HepG2 (cell line): ENCODE measurements around the gene RPL32. TPM values are rescaled to one million over a fixed set of nuclear protein-coding genes. Genes with fewer than 3 reads are reported as not detected.

ENCODE experiments used
- ATAC-seq: fragments of 200-7000 bp; cut with Tn5 transposase; 3 replicates; pipeline ENCODE4 v1.9.1; 2020; ENCODE audit warnings: mild to moderate bottlenecking, moderate library complexity
- BruUV-seq: library from RNA; stranded (reverse); fragments of 400-500 nt; replicated peaks from 2 replicates; lab custom pipeline; 2021; lab: Mats Ljungman, UMichigan
- CTCF ChIA-PET: fragments of 300-600 bp; formaldehyde crosslinking; extraction: SDS; loops from one replicate; lab custom pipeline; 2021; ENCODE audit warnings: low total read pairs, inconsistent platforms, low intra/inter-chr PET ratio; lab: Yijun Ruan, JAX
- POLR2A ChIA-PET: fragments of 350-600 bp; sonication (Branson Sonifier 250); formaldehyde crosslinking; loops from one replicate; lab custom pipeline; 2020; ENCODE audit warnings: antibody characterized with exemption, inconsistent platforms; lab: Yijun Ruan, JAX
- DNase-seq: peaks from one replicate; pipeline ENCODE4 v3.0.0-alpha.2; 2015; ENCODE audit warnings: low spot score
- FAIRE-seq: peaks from 3 replicates; lab custom pipeline; 2011; peaks lifted over from hg19 to GRCh38; lab: Jason Lieb, UNC
- H2AFZ ChIP-seq: one replicate; pipeline ENCODE4 v1.6.1; 2011; ENCODE audit warnings: low read length, inconsistent platforms
- H3K27ac ChIP-seq: fragments of 300-600 bp; 3 replicates; pipeline ENCODE4 v1.8.0; 2011; ENCODE audit warnings: mixed run types, mild to moderate bottlenecking, mixed read lengths, low read length, inconsistent platforms; ENCODE audit not compliant: insufficient read depth; ENCODE audit errors: extremely low read length
- H3K27me3 ChIP-seq, 2 experiments: fragments of 200-600 bp in 1 of 2; 2 replicates in 1 of 2; 3 replicates in 1 of 2; pipeline versions ENCODE4 v1.6.0 to v1.8.0; 2011; ENCODE audit warnings: low read length in 2 of 2, mild to moderate bottlenecking in 2 of 2, moderate library complexity in 2 of 2, inconsistent platforms in 1 of 2; ENCODE audit not compliant: insufficient read depth in 2 of 2, control insufficient read depth in 1 of 2
- H3K36me3 ChIP-seq, 2 experiments: fragments of 200-600 bp in 1 of 2; replicated peaks in 1 of 2; 2 replicates in 1 of 2; 3 replicates in 1 of 2; pipeline versions ENCODE4 v1.5.1 to v1.8.0; 2011; ENCODE audit warnings: low read length in 2 of 2, inconsistent platforms in 1 of 2; ENCODE audit not compliant: insufficient read depth in 2 of 2, control insufficient read depth in 1 of 2
- H3K4me1 ChIP-seq: 2 replicates; pipeline ENCODE4 v1.5.1; 2012; ENCODE audit warnings: low read length, inconsistent platforms; ENCODE audit not compliant: insufficient read depth
- H3K4me2 ChIP-seq: 2 replicates; pipeline ENCODE4 v1.6.0; 2011; ENCODE audit warnings: low read depth, low read length, inconsistent platforms
- H3K4me3 ChIP-seq, 3 experiments: fragments of 200-600 bp in 1 of 3; sonication (generic), shearing (Covaris generic) in 1 of 3; replicated peaks in 1 of 3; 2 replicates each; pipeline ENCODE4 v1.5.1; 2011 to 2016; ENCODE audit warnings: low read length in 3 of 3, inconsistent platforms in 2 of 3, low read depth in 2 of 3, mild to moderate bottlenecking in 2 of 3, control low read depth in 1 of 3, mixed read lengths in 1 of 3; ENCODE audit not compliant: insufficient read depth in 1 of 3
- H3K79me2 ChIP-seq: one replicate; pipeline ENCODE4 v1.6.1; 2011; ENCODE audit warnings: low read length, inconsistent platforms; ENCODE audit not compliant: insufficient read depth
- H3K9ac ChIP-seq: 2 replicates; pipeline ENCODE4 v1.6.0; 2011; ENCODE audit warnings: mild to moderate bottlenecking, low read depth, low read length, inconsistent platforms; ENCODE audit not compliant: insufficient read depth
- H3K9me3 ChIP-seq: 2 replicates; pipeline ENCODE4 v1.5.1; 2012; ENCODE audit warnings: mild to moderate bottlenecking, low read length
- H4K20me1 ChIP-seq: 2 replicates; pipeline ENCODE4 v1.6.0; 2011; ENCODE audit warnings: inconsistent platforms, mild to moderate bottlenecking, low read length, moderate library complexity; ENCODE audit not compliant: insufficient read depth
- TCF7L2 ChIP-seq: IDR thresholded peaks from 2 replicates; pipeline ENCODE4 v1.6.1; 2011; ENCODE audit warnings: mild to moderate bottlenecking, low read depth, low read length, moderate library complexity
- ZNF180 ChIP-seq: sonication (generic); formaldehyde crosslinking; IDR thresholded peaks from 2 replicates; pipeline ENCODE4 v1.4.0; 2020; ENCODE audit warnings: low read depth, missing genetic modification reagents, borderline replicate concordance
- ZNF34 ChIP-seq: sonication (generic); formaldehyde crosslinking; IDR thresholded peaks from 2 replicates; pipeline ENCODE4 v1.4.0; 2020; ENCODE audit warnings: mild to moderate bottlenecking, missing genetic modification reagents, borderline replicate concordance
- ZNF629 ChIP-seq: sonication (generic); formaldehyde crosslinking; conservative IDR thresholded peaks from 2 replicates; pipeline ENCODE4 v1.5.0; 2020; ENCODE audit warnings: missing genetic modification reagents
- ZNF737 ChIP-seq: sonication (generic); formaldehyde crosslinking; IDR thresholded peaks from 2 replicates; pipeline ENCODE4 v1.5.0; 2020; ENCODE audit warnings: missing genetic modification reagents, mild to moderate bottlenecking, borderline replicate concordance
- WGBS: methylation state at CpG from one replicate; pipeline ENCODE4 v1.1.6; 2017; ENCODE audit warnings: low lambda C conversion rate; 5-methylcytosine and 5-hydroxymethylcytosine counted together
- in situ Hi-C: cut with HindIII; loops from 2 replicates; pipeline ENCODE4 v1.10.0; 2017; ENCODE audit warnings: low pct_unique_long_range_greater_than_20kb; ENCODE audit not compliant: extremely low pct_ligation_motif_present
- intact Hi-C: fragments of 100-400 bp; cut with micrococcal nuclease; formaldehyde crosslinking; loops from one replicate; pipeline ENCODE4 v1.10.0; 2022; ENCODE audit not compliant: unreplicated experiment
- polyA plus RNA-seq, 8 experiments: library from polyadenylated mRNA; depleted of rRNA in 3 of 8; stranded (reverse) in 7 of 8; unstranded in 1 of 8; fragments of >200 nt; fragmentation: Illumina TruSeq in 4 of 8; extraction: Trizol in 4 of 8; gene quantifications; 2 replicates each; pipeline versions ENCODE4 v1.2.1 to v1.2.3, GENCODE V29; 2011 to 2016; ENCODE audit warnings: low read depth in 4 of 8, missing spikeins in 1 of 8, mixed read lengths in 1 of 8; ENCODE audit not compliant: insufficient read depth in 1 of 8
- total RNA-seq, 5 experiments: library from RNA; depleted of rRNA; stranded (reverse); fragments of >200 nt; fragmentation: Illumina TruSeq; extraction: Trizol; gene quantifications; 2 replicates each; pipeline ENCODE4 v1.2.3, GENCODE V29; 2016; ENCODE audit warnings: low read depth in 1 of 5
- TF ChIP-seq, protein P1 (sequence below): IDR thresholded peaks from 2 replicates; pipeline ENCODE4 v1.6.1; 2016; ENCODE audit warnings: low read depth, missing genetic modification reagents, missing compliant biosample characterization
- TF ChIP-seq, protein P2 (sequence below), 2 experiments: sonication (generic) in 1 of 2; formaldehyde crosslinking in 1 of 2; IDR thresholded peaks; 2 replicates each; pipeline versions ENCODE4 v1.4.0 to v1.6.1; 2016 to 2020; ENCODE audit warnings: borderline replicate concordance in 1 of 2, low read depth in 1 of 2, mild to moderate bottlenecking in 1 of 2, missing genetic modification reagents in 1 of 2

The RPL32 gene
- total and polyA plus RNA-seq, 2 of the 13 experiments (the other 11 are each of a cell fraction or from before 2014, with no cell fraction given), result 1,781 to 2,401 TPM

DNA sequence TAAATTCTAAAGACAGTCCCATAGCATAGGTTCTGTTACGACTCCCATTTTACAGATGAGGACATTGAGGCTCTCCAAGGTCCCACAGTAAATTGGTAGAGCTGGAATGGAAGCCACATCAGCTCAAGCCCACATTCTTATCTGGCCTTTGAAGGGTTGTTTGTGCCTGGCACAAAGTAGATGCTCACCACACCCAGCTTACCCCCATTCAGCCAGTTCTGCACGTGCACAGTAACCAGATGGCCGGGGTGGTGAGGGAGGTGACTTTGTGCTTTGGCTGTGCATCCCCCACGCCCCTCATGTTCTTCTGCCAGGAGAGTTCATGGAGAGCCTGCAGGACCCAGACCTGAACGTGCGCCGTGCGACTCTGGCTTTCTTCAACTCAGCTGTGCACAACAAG, 16.2 kb downstream of the RPL32 start:
- ATAC-seq (no peak), FAIRE-seq (no peak), DNase-seq (no peak)
- no peaks in the 10 kb centered on the region for H3K36me3 ChIP-seq
- in situ Hi-C loops, result no loop called here
- CTCF ChIA-PET, result no interaction called here
- no peak overlapping the region for H3K9ac ChIP-seq
- no peak overlapping the region for H3K4me2 ChIP-seq
- WGBS, result 30% methylated on average over 7 of the region's 8 CpGs
- no peak overlapping the region for H3K27ac ChIP-seq
- H2AFZ ChIP-seq, result no peak overlapping the region
- no peak overlapping the region for H3K4me3 ChIP-seq
- no TSS peak for BruUV-seq
- no peaks in the 10 kb centered on the region for H4K20me1 ChIP-seq
- TF ChIP-seq ZNF180 (CRISPR knock-in tag) (no peak), ZNF629 (CRISPR knock-in tag) (peak; percentile 45)
- intact Hi-C loops, result no loop called here
- H3K27me3 ChIP-seq, result peaks cover 0 to 2% of the 10 kb centered on the region in 2 experiments; a peak in 1 of 5 replicates
- no peaks in the 10 kb centered on the region for H3K9me3 ChIP-seq
- H3K4me1 ChIP-seq, result peaks cover 13% of the 10 kb centered on the region; the same call in 1 of the 2 replicates
- no peaks in the 10 kb centered on the region for H3K79me2 ChIP-seq
- POLR2A ChIA-PET, result interaction anchor here (1.3 kb wide), 1 partner anchor 10 kb away, joined by 3 read pairs; no protein-coding TSS in a partner anchor

DNA sequence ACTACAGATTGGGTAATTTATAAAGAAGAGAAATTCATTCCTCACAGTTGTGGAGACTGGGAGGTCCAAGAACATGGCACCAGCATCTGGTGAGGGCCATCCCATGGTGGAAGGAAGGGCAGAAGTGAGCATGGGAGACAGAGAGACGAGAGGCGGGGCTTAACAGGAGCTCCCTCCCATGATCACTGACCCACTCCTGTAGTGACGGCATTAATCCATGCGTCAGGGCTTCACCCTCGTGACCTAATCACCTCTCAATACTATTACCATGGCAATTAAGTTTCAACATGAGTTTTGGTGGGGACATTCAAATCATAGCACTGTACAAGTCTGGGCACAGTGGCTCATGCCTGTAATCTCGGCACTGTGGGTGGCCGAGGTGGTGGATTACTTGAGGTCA, 17.1 kb downstream of the RPL32 start:
- in situ Hi-C loops, result no loop called here
- Histone ChIP-seq H3K27me3 (peaks cover 0 to 9% of the 10 kb centered on the region in 2 experiments; a peak in 1 of 5 replicates), H3K4me3 (no peak overlapping the region), H3K9ac (no peak overlapping the region), H2AFZ (no peak overlapping the region), H3K4me1 (peaks cover 13% of the 10 kb centered on the region; the same call in 1 of the 2 replicates), H3K27ac (no peak overlapping the region), H3K79me2 (no peaks in the 10 kb centered on the region), H3K9me3 (no peaks in the 10 kb centered on the region), H3K36me3 (no peaks in the 10 kb centered on the region), H3K4me2 (no peak overlapping the region), H4K20me1 (no peaks in the 10 kb centered on the region)
- WGBS, result 45% methylated on average over 5 of the region's 7 CpGs
- no peak for FAIRE-seq
- no TSS peak for BruUV-seq
- ChIA-PET CTCF (no interaction called here), POLR2A (interaction anchor here (1.2 kb wide), 1 partner anchor 17 kb away, joined by 4 read pairs; the partner anchor contains the start of gene RPL32)
- intact Hi-C loops, result no loop called here
- no peak for ATAC-seq
- DNase-seq, result no peak
- TF ChIP-seq, protein P1, sequence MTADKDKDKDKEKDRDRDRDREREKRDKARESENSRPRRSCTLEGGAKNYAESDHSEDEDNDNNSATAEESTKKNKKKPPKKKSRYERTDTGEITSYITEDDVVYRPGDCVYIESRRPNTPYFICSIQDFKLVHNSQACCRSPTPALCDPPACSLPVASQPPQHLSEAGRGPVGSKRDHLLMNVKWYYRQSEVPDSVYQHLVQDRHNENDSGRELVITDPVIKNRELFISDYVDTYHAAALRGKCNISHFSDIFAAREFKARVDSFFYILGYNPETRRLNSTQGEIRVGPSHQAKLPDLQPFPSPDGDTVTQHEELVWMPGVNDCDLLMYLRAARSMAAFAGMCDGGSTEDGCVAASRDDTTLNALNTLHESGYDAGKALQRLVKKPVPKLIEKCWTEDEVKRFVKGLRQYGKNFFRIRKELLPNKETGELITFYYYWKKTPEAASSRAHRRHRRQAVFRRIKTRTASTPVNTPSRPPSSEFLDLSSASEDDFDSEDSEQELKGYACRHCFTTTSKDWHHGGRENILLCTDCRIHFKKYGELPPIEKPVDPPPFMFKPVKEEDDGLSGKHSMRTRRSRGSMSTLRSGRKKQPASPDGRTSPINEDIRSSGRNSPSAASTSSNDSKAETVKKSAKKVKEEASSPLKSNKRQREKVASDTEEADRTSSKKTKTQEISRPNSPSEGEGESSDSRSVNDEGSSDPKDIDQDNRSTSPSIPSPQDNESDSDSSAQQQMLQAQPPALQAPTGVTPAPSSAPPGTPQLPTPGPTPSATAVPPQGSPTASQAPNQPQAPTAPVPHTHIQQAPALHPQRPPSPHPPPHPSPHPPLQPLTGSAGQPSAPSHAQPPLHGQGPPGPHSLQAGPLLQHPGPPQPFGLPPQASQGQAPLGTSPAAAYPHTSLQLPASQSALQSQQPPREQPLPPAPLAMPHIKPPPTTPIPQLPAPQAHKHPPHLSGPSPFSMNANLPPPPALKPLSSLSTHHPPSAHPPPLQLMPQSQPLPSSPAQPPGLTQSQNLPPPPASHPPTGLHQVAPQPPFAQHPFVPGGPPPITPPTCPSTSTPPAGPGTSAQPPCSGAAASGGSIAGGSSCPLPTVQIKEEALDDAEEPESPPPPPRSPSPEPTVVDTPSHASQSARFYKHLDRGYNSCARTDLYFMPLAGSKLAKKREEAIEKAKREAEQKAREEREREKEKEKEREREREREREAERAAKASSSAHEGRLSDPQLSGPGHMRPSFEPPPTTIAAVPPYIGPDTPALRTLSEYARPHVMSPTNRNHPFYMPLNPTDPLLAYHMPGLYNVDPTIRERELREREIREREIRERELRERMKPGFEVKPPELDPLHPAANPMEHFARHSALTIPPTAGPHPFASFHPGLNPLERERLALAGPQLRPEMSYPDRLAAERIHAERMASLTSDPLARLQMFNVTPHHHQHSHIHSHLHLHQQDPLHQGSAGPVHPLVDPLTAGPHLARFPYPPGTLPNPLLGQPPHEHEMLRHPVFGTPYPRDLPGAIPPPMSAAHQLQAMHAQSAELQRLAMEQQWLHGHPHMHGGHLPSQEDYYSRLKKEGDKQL (CRISPR knock-in tag), result no peak
- TF ChIP-seq ZNF34 (CRISPR knock-in tag) (no peak), TCF7L2 (no peak), ZNF737 (no peak)
- TF ChIP-seq, protein P2, sequence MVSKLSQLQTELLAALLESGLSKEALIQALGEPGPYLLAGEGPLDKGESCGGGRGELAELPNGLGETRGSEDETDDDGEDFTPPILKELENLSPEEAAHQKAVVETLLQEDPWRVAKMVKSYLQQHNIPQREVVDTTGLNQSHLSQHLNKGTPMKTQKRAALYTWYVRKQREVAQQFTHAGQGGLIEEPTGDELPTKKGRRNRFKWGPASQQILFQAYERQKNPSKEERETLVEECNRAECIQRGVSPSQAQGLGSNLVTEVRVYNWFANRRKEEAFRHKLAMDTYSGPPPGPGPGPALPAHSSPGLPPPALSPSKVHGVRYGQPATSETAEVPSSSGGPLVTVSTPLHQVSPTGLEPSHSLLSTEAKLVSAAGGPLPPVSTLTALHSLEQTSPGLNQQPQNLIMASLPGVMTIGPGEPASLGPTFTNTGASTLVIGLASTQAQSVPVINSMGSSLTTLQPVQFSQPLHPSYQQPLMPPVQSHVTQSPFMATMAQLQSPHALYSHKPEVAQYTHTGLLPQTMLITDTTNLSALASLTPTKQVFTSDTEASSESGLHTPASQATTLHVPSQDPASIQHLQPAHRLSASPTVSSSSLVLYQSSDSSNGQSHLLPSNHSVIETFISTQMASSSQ (IDR thresholded peaks at IDR 0.05; ENCODE audit: low read depth), result no peak
- TF ChIP-seq, protein P2 (CRISPR knock-in tag; IDR thresholded peaks at IDR 0.05; ENCODE audit: borderline replicate concordance), result no peak
